ENCODE results near the gene DEAF1.

The DEAF1 gene

GRCh38 chr11:623999-624704 is 70.9 kb downstream of the DEAF1 start:
- DNase-seq: peak in 1 of 2 experiments; percentile 40

- no peak for DNase-seq
These were observed 71.6 kb downstream of the DEAF1 start for GRCh38 chr11:623349-623869.

GRCh38 chr11:621838-622237 is 73.2 kb downstream of the DEAF1 start:
- no peak for DNase-seq

GRCh38 chr11:620935-621814 is 73.8 kb downstream of the DEAF1 start:
- DNase-seq: no peak

- no peak for DNase-seq
These were observed 74.8 kb downstream of the DEAF1 start for GRCh38 chr11:620201-620600.

- DNase-seq: no peak
These were observed 75.4 kb downstream of the DEAF1 start for GRCh38 chr11:619628-620050.

- DNase-seq: no peak
These were observed 76.0 kb downstream of the DEAF1 start for GRCh38 chr11:618856-619627.

- DNase-seq: no peak
These were observed 76.9 kb downstream of the DEAF1 start for GRCh38 chr11:617912-618682.

GRCh38 chr11:617199-617911 is 77.7 kb downstream of the DEAF1 start:
- no peak for DNase-seq

- DNase-seq: no peak
These were observed 78.5 kb downstream of the DEAF1 start for GRCh38 chr11:616320-617198.

- peak; percentile 80 to 96 for DNase-seq
These were observed 79.3 kb downstream of the DEAF1 start, which contains the start of gene IRF7 for GRCh38 chr11:615504-616319. IRF7 (minus strand) TSS chr11:615950; CDS start chr11:615364, 586 bp downstream.

GRCh38 chr11:614623-615503 is 80.2 kb downstream of the DEAF1 start:
- DNase-seq: peak in 1 of 2 experiments; percentile 42

- DNase-seq: no peak
These were observed 80.9 kb downstream of the DEAF1 start for GRCh38 chr11:614021-614622.

GRCh38 chr11:613369-613968 is 81.6 kb downstream of the DEAF1 start:
- peak in 1 of 2 experiments; percentile 94 for DNase-seq

GRCh38 chr11:612961-613300 is 82.1 kb downstream of the DEAF1 start:
- no peak for DNase-seq

GRCh38 chr11:612201-612960 is 82.6 kb downstream of the DEAF1 start:
- peak; percentile 40 to 44 for DNase-seq
